WTC11 (cell line): ENCODE measurements around the gene CACNA1C. TPM values are rescaled to one million over a fixed set of nuclear protein-coding genes. Genes with fewer than 3 reads are reported as not detected.
A peak's percentile ranks its signal among the peaks of the same experiment; 100 is the strongest.

Experiments used
- ATAC-seq: fragments of 200-7000 bp; cut with Tn5 transposase; 2 replicates; pipeline ENCODE4 v1.10.0; 2021; ENCODE audit warnings: mild to moderate bottlenecking, moderate library complexity
- CTCF ChIA-PET: fragments of 300-600 bp; sonication (Branson Sonifier 250); formaldehyde crosslinking; loops from one replicate; lab custom pipeline; 2021; ENCODE audit warnings: antibody characterized with exemption; lab: Charles Lee
- POLR2A ChIA-PET: fragments of 350-600 bp; sonication (Branson Sonifier 250); formaldehyde crosslinking; loops from one replicate; lab custom pipeline; 2021; ENCODE audit warnings: antibody characterized with exemption; lab: Charles Lee
- DNase-seq: peaks from one replicate; pipeline ENCODE4 v3.0.0; 2021; ENCODE audit warnings: low spot score
- H3K27ac Mint-ChIP-seq: 2 replicates; pipeline ENCODE4 v1.8.0; 2021; ENCODE audit warnings: mixed read lengths
- H3K27me3 Mint-ChIP-seq: 2 replicates; pipeline ENCODE4 v1.8.0; 2021; ENCODE audit warnings: low read depth, mild to moderate bottlenecking, moderate library complexity, mixed read lengths
- H3K36me3 Mint-ChIP-seq: 2 replicates; pipeline ENCODE4 v1.8.0; 2021; ENCODE audit warnings: mixed read lengths
- H3K4me1 Mint-ChIP-seq: 2 replicates; pipeline ENCODE4 v1.8.0; 2022; ENCODE audit warnings: mixed read lengths
- H3K4me3 Mint-ChIP-seq: 2 replicates; pipeline ENCODE4 v1.8.0; 2021; ENCODE audit warnings: mild to moderate bottlenecking, moderate library complexity, mixed read lengths
- H3K9me3 Mint-ChIP-seq: 2 replicates; pipeline ENCODE4 v1.8.0; 2021; ENCODE audit warnings: mixed read lengths
- ELF4 ChIP-seq: sonication (generic); formaldehyde crosslinking; IDR thresholded peaks from 2 replicates; pipeline ENCODE4 v1.8.1; 2022; ENCODE audit warnings: low read depth, mild to moderate bottlenecking, moderate library complexity, missing genetic modification reagents
- EMX1 ChIP-seq: fragments of 250-450 bp; sonication (Bioruptor Pico); IDR thresholded peaks from 2 replicates; pipeline ENCODE4 v1.8.0; 2021; ENCODE audit warnings: mild to moderate bottlenecking
- ETV6 ChIP-seq: sonication (generic); formaldehyde crosslinking; IDR thresholded peaks from 2 replicates; pipeline ENCODE4 v1.8.1; 2022; ENCODE audit warnings: mild to moderate bottlenecking, missing genetic modification reagents
- FOXJ3 ChIP-seq: sonication (generic); formaldehyde crosslinking; IDR thresholded peaks from 2 replicates; pipeline ENCODE4 v1.9.0; 2021; ENCODE audit warnings: missing genetic modification reagents, mild to moderate bottlenecking, borderline replicate concordance
- FOXK1 ChIP-seq: sonication (generic); formaldehyde crosslinking; IDR thresholded peaks from 2 replicates; pipeline ENCODE4 v1.8.0; 2022; ENCODE audit warnings: mild to moderate bottlenecking, moderate library complexity, missing genetic modification reagents
- PRRX2 ChIP-seq: fragments of 250-450 bp; sonication (Bioruptor Pico); IDR thresholded peaks from 2 replicates; pipeline ENCODE4 v1.8.0; 2021; ENCODE audit warnings: mild to moderate bottlenecking
- RELA ChIP-seq: sonication (generic); formaldehyde crosslinking; IDR thresholded peaks from 2 replicates; pipeline ENCODE4 v1.8.1; 2022; ENCODE audit warnings: missing genetic modification reagents, mild to moderate bottlenecking, borderline replicate concordance
- SOX15 ChIP-seq: fragments of 250-450 bp; sonication (Bioruptor Pico); IDR thresholded peaks from 2 replicates; pipeline ENCODE4 v1.9.0; 2021; ENCODE audit warnings: mild to moderate bottlenecking
- TCF7 ChIP-seq: sonication (generic); formaldehyde crosslinking; IDR thresholded peaks from 2 replicates; pipeline ENCODE4 v1.8.0; 2022; ENCODE audit warnings: mild to moderate bottlenecking, low read depth, missing genetic modification reagents, moderate library complexity
- TEAD4 ChIP-seq: sonication (generic); formaldehyde crosslinking; IDR thresholded peaks from 2 replicates; pipeline ENCODE4 v1.8.0; 2022; ENCODE audit warnings: mild to moderate bottlenecking, missing genetic modification reagents
- ZNF121 ChIP-seq: sonication (generic); formaldehyde crosslinking; IDR thresholded peaks from 2 replicates; pipeline ENCODE4 v1.8.0; 2023; ENCODE audit warnings: missing genetic modification reagents
- ZNF138 ChIP-seq: sonication (generic); formaldehyde crosslinking; conservative IDR thresholded peaks from 2 replicates; pipeline ENCODE4 v1.8.1; 2022; ENCODE audit warnings: mild to moderate bottlenecking, moderate library complexity, missing genetic modification reagents
- total RNA-seq: library from RNA; stranded (reverse); gene quantifications from 3 replicates; pipeline ENCODE4 v1.2.3, GENCODE V29; 2021
- TF ChIP-seq, protein P1 (sequence below): sonication (generic); formaldehyde crosslinking; IDR thresholded peaks from 2 replicates; pipeline ENCODE4 v1.8.0; 2022; ENCODE audit warnings: mild to moderate bottlenecking, missing genetic modification reagents
- TF ChIP-seq, protein P2 (sequence below): sonication (generic); formaldehyde crosslinking; IDR thresholded peaks from 2 replicates; pipeline ENCODE4 v1.8.0; 2023; ENCODE audit warnings: missing genetic modification reagents, mild to moderate bottlenecking, borderline replicate concordance
- TF ChIP-seq, protein P3 (sequence below): sonication (generic); formaldehyde crosslinking; IDR thresholded peaks from 2 replicates; pipeline ENCODE4 v1.8.0; 2023; ENCODE audit warnings: missing genetic modification reagents
- TF ChIP-seq, protein P4 (sequence below): sonication (generic); formaldehyde crosslinking; IDR thresholded peaks from 2 replicates; pipeline ENCODE4 v1.8.1; 2023; ENCODE audit warnings: mild to moderate bottlenecking, missing genetic modification reagents
- TF ChIP-seq, protein P5 (sequence below): fragments of 250-450 bp; sonication (Bioruptor Pico); IDR thresholded peaks from 2 replicates; pipeline ENCODE4 v1.9.0; 2021; ENCODE audit warnings: mild to moderate bottlenecking
- TF ChIP-seq, protein P6 (sequence below): fragments of 250-450 bp; sonication (Bioruptor Pico); IDR thresholded peaks from 2 replicates; pipeline ENCODE4 v1.8.0; 2021; ENCODE audit warnings: mild to moderate bottlenecking
- TF ChIP-seq, protein P7 (sequence below): sonication (generic); formaldehyde crosslinking; IDR thresholded peaks from 2 replicates; pipeline ENCODE4 v1.8.1; 2023; ENCODE audit warnings: mild to moderate bottlenecking, moderate library complexity, missing genetic modification reagents
- TF ChIP-seq, protein P8 (sequence below): fragments of 250-450 bp; sonication (Bioruptor Pico); IDR thresholded peaks from 2 replicates; pipeline ENCODE4 v2.1.2; 2022; ENCODE audit warnings: mild to moderate bottlenecking, moderate library complexity

Gene CACNA1C
- total RNA-seq, 1 experiment from 2014 or later: 1.7 TPM

DNA sequence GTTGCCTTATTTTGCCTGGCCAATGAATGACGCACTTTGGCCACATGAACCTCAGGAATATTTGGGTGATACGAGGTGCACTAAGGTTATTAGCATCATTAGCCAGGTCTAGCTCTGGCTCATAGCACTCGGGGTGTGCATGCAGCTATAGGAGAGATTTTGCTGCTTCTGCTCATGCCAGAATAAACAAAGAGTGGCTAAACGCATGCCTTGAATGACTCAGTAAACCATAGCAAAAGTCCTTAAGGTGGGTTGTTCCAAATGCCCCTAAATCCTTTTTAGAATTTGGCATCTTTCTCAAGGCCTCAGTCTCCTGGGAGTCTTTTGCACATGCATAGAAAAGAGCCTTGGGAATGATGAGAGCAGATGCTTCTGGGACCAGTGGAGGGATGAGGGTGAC is 398.2 kb downstream of the CACNA1C start:
- ATAC-seq (no peak), DNase-seq (no peak)
- H3K9me3 Mint-ChIP-seq: no peaks in the 10 kb centered on the region; the same call in 1 of the 2 replicates
- H3K4me1 Mint-ChIP-seq: peaks cover 3% of the 10 kb centered on the region; the same call in 1 of the 2 replicates
- H3K4me3 Mint-ChIP-seq: no peak overlapping the region
- H3K27me3 Mint-ChIP-seq: no peaks in the 10 kb centered on the region
- H3K27ac Mint-ChIP-seq: no peak overlapping the region
- POLR2A ChIA-PET: no interaction called here
- CTCF ChIA-PET: no interaction called here
- H3K36me3 Mint-ChIP-seq: no peaks in the 10 kb centered on the region
- TF ChIP-seq ETV6 (no peak), ZNF138 (CRISPR knock-in tag) (no peak), ELF4 (CRISPR knock-in tag) (no peak), ZNF121 (CRISPR knock-in tag) (no peak), TEAD4 (CRISPR knock-in tag) (no peak), SOX15 (CRISPR knock-in tag) (no peak), FOXJ3 (CRISPR knock-in tag) (no peak), FOXK1 (CRISPR knock-in tag) (no peak), RELA (CRISPR knock-in tag) (no peak)
- TF ChIP-seq, protein P1, sequence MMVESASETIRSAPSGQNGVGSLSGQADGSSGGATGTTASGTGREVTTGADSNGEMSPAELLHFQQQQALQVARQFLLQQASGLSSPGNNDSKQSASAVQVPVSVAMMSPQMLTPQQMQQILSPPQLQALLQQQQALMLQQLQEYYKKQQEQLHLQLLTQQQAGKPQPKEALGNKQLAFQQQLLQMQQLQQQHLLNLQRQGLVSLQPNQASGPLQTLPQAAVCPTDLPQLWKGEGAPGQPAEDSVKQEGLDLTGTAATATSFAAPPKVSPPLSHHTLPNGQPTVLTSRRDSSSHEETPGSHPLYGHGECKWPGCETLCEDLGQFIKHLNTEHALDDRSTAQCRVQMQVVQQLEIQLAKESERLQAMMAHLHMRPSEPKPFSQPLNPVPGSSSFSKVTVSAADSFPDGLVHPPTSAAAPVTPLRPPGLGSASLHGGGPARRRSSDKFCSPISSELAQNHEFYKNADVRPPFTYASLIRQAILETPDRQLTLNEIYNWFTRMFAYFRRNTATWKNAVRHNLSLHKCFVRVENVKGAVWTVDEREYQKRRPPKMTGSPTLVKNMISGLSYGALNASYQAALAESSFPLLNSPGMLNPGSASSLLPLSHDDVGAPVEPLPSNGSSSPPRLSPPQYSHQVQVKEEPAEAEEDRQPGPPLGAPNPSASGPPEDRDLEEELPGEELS: no peak
- TF ChIP-seq, protein P2, sequence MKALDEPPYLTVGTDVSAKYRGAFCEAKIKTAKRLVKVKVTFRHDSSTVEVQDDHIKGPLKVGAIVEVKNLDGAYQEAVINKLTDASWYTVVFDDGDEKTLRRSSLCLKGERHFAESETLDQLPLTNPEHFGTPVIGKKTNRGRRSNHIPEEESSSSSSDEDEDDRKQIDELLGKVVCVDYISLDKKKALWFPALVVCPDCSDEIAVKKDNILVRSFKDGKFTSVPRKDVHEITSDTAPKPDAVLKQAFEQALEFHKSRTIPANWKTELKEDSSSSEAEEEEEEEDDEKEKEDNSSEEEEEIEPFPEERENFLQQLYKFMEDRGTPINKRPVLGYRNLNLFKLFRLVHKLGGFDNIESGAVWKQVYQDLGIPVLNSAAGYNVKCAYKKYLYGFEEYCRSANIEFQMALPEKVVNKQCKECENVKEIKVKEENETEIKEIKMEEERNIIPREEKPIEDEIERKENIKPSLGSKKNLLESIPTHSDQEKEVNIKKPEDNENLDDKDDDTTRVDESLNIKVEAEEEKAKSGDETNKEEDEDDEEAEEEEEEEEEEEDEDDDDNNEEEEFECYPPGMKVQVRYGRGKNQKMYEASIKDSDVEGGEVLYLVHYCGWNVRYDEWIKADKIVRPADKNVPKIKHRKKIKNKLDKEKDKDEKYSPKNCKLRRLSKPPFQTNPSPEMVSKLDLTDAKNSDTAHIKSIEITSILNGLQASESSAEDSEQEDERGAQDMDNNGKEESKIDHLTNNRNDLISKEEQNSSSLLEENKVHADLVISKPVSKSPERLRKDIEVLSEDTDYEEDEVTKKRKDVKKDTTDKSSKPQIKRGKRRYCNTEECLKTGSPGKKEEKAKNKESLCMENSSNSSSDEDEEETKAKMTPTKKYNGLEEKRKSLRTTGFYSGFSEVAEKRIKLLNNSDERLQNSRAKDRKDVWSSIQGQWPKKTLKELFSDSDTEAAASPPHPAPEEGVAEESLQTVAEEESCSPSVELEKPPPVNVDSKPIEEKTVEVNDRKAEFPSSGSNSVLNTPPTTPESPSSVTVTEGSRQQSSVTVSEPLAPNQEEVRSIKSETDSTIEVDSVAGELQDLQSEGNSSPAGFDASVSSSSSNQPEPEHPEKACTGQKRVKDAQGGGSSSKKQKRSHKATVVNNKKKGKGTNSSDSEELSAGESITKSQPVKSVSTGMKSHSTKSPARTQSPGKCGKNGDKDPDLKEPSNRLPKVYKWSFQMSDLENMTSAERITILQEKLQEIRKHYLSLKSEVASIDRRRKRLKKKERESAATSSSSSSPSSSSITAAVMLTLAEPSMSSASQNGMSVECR (CRISPR knock-in tag): no peak
- TF ChIP-seq, protein P3, sequence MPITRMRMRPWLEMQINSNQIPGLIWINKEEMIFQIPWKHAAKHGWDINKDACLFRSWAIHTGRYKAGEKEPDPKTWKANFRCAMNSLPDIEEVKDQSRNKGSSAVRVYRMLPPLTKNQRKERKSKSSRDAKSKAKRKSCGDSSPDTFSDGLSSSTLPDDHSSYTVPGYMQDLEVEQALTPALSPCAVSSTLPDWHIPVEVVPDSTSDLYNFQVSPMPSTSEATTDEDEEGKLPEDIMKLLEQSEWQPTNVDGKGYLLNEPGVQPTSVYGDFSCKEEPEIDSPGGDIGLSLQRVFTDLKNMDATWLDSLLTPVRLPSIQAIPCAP (CRISPR knock-in tag): no peak
- TF ChIP-seq, protein P4, sequence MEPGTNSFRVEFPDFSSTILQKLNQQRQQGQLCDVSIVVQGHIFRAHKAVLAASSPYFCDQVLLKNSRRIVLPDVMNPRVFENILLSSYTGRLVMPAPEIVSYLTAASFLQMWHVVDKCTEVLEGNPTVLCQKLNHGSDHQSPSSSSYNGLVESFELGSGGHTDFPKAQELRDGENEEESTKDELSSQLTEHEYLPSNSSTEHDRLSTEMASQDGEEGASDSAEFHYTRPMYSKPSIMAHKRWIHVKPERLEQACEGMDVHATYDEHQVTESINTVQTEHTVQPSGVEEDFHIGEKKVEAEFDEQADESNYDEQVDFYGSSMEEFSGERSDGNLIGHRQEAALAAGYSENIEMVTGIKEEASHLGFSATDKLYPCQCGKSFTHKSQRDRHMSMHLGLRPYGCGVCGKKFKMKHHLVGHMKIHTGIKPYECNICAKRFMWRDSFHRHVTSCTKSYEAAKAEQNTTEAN: no peak

DNA sequence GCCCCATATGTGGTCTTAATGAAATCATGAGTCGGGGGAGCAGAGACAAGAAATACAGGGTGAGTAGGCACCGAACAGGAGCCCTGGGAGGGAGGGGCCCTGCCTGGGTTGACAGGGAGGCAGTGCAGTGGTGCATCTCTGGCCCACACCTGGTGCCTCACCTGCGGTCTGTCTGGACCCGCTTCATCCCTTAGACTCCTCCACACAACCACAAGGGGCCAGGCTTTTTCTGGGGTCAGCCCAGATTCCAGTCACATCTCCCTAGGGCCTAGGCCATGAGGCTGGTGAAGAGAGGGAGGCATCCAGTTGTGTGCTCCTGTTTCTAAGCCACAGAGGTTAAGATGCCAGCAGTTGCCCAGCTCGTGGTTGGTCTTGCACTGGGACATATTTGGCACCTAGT is 398.7 kb downstream of the CACNA1C start:
- no peak overlapping the region for H3K4me3 Mint-ChIP-seq
- no peaks in the 10 kb centered on the region; the same call in 1 of the 2 replicates for H3K9me3 Mint-ChIP-seq
- no peaks in the 10 kb centered on the region for H3K27me3 Mint-ChIP-seq
- peaks cover 3% of the 10 kb centered on the region; the same call in 1 of the 2 replicates for H3K4me1 Mint-ChIP-seq
- ChIA-PET CTCF (interaction anchor here (1.0 kb wide), 1 partner anchor 131 kb away, joined by 3 read pairs; no protein-coding TSS in a partner anchor), POLR2A (no interaction called here)
- ATAC-seq (peak; percentile 28; the same call in 1 of the 2 replicates), DNase-seq (no peak)
- no peaks in the 10 kb centered on the region for H3K36me3 Mint-ChIP-seq
- no peak overlapping the region for H3K27ac Mint-ChIP-seq
- TF ChIP-seq, protein P5, sequence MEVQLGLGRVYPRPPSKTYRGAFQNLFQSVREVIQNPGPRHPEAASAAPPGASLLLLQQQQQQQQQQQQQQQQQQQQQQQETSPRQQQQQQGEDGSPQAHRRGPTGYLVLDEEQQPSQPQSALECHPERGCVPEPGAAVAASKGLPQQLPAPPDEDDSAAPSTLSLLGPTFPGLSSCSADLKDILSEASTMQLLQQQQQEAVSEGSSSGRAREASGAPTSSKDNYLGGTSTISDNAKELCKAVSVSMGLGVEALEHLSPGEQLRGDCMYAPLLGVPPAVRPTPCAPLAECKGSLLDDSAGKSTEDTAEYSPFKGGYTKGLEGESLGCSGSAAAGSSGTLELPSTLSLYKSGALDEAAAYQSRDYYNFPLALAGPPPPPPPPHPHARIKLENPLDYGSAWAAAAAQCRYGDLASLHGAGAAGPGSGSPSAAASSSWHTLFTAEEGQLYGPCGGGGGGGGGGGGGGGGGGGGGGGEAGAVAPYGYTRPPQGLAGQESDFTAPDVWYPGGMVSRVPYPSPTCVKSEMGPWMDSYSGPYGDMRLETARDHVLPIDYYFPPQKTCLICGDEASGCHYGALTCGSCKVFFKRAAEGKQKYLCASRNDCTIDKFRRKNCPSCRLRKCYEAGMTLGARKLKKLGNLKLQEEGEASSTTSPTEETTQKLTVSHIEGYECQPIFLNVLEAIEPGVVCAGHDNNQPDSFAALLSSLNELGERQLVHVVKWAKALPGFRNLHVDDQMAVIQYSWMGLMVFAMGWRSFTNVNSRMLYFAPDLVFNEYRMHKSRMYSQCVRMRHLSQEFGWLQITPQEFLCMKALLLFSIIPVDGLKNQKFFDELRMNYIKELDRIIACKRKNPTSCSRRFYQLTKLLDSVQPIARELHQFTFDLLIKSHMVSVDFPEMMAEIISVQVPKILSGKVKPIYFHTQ (CRISPR knock-in tag): no peak
- no peak for TF ChIP-seq EMX1 (CRISPR knock-in tag)
- TF ChIP-seq, protein P6, sequence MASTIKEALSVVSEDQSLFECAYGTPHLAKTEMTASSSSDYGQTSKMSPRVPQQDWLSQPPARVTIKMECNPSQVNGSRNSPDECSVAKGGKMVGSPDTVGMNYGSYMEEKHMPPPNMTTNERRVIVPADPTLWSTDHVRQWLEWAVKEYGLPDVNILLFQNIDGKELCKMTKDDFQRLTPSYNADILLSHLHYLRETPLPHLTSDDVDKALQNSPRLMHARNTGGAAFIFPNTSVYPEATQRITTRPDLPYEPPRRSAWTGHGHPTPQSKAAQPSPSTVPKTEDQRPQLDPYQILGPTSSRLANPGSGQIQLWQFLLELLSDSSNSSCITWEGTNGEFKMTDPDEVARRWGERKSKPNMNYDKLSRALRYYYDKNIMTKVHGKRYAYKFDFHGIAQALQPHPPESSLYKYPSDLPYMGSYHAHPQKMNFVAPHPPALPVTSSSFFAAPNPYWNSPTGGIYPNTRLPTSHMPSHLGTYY (CRISPR knock-in tag): no peak
- TF ChIP-seq, protein P7, sequence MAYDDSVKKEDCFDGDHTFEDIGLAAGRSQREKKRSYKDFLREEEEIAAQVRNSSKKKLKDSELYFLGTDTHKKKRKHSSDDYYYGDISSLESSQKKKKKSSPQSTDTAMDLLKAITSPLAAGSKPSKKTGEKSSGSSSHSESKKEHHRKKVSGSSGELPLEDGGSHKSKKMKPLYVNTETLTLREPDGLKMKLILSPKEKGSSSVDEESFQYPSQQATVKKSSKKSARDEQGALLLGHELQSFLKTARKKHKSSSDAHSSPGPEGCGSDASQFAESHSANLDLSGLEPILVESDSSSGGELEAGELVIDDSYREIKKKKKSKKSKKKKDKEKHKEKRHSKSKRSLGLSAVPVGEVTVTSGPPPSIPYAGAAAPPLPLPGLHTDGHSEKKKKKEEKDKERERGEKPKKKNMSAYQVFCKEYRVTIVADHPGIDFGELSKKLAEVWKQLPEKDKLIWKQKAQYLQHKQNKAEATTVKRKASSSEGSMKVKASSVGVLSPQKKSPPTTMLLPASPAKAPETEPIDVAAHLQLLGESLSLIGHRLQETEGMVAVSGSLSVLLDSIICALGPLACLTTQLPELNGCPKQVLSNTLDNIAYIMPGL (CRISPR knock-in tag): no peak
- TF ChIP-seq PRRX2 (CRISPR knock-in tag): no peak
- TF ChIP-seq FOXJ3 (CRISPR knock-in tag): no peak
- TF ChIP-seq, protein P8, sequence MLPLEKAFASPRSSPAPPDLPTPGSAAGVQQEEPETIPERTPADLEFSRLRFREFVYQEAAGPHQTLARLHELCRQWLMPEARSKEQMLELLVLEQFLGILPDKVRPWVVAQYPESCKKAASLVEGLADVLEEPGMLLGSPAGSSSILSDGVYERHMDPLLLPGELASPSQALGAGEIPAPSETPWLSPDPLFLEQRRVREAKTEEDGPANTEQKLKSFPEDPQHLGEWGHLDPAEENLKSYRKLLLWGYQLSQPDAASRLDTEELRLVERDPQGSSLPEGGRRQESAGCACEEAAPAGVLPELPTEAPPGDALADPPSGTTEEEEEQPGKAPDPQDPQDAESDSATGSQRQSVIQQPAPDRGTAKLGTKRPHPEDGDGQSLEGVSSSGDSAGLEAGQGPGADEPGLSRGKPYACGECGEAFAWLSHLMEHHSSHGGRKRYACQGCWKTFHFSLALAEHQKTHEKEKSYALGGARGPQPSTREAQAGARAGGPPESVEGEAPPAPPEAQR (CRISPR knock-in tag): no peak
- no peak for TF ChIP-seq TCF7
